T47D (cell line): Measurements from ENCODE around the gene SPINT1.

Source experiments
- DNase-seq, 2 experiments: peaks; one replicate each; pipeline versions ENCODE4 v3.0.0 to v3.0.0-alpha.2; 2011 to 2012; ENCODE audit warnings: low read depth in 1 of 2, low spot score in 1 of 2
- JUND ChIP-seq: IDR thresholded peaks from 2 replicates; pipeline ENCODE4 v1.6.1; 2012; ENCODE audit warnings: low read depth
- in situ Hi-C: cut with HindIII; loops from 2 replicates; pipeline ENCODE4 v1.10.0; 2016; ENCODE audit warnings: low sequenced_read_pairs, low pct_unique_long_range_greater_than_20kb

The SPINT1 gene

DNA sequence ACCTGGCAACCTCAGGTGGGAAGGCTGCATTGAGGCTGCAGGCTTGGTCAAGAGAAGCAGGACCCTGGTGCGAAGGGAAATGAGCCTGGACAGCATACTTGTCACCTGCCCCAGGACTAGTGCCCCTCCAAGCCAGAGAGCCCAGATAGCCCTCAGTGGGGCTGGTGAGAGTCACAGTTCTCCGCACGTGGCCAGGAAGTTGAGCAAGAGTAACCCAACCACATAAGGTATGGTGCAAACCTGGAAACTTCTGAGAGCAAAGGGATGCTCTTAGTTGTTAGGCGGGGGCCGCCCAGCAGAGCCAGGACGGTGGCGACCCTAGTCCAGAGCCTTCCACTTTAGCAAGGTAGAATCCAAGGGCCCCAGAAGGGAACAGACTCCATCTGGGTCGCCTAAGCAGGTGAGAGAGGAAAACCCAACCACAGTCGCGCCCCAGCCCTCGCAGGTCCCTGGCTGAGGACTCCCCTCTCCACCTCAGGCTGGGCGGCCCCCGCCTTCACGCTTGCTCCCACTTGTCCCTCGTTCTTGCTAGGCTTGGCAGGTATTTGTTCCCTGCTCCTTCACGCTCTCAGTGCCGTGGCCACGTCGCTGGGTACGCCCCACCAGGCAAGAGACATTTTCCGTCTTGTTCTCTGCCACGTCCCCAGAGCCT, 49.3 kb downstream of the SPINT1 start:
- in situ Hi-C loops: no loop called here
- TF ChIP-seq JUND: no peak
- DNase-seq: no peak

DNA sequence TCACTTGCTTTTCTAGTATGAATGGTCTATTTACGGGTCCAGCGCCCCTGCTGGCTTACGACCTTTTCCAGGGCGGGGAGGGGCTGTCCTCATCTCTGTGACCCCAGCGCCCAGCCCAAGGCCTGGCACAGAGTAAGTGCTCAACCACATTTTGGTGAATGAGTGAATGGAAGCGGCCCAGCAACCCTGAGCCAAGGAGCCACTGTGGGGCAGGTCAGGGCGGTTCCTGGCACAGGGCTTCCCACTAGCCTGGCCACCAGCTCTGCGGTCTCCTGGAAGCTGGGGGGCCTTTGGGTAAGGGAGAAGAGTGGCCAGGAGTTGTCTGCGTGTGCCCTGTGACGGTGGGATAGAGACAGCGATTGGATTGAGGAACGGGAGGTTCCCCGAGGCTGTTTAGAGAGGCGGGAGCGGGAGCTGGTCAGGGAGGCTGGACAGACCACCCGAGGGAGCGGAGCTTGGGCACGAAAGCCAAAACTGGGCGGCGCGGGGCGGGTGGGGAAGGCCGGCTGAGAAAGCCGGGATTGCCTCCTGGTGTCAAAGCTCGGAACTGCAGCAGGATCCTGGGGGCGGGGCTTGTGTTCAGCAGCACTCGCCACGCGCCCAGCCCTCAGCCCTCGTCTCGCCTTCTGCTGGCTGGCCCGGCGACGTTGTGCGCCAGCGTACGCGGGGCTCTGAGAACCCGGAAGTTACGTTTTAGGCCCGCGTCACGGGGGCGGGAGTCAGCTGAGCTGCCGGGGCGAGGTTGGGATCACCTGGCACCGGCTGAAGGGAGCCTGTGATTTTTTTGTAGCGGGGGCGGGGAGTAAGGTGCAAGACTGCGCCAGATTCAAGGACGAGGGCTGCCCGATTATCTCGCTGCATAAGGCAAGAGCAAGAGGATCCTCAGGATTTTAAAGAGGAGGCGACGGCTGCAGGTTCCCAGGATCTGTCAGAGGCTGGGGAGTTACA, 50.2 kb downstream of the SPINT1 start, which contains the start of gene VPS18:
Gene VPS18 (plus strand): TSS at position 718 of the 948 bp plus-strand sequence. CDS start 319 bp downstream, outside the sequence.
- DNase-seq: peak; percentile 83 to 98
- in situ Hi-C loops: no loop called here
- no peak for TF ChIP-seq JUND

DNA sequence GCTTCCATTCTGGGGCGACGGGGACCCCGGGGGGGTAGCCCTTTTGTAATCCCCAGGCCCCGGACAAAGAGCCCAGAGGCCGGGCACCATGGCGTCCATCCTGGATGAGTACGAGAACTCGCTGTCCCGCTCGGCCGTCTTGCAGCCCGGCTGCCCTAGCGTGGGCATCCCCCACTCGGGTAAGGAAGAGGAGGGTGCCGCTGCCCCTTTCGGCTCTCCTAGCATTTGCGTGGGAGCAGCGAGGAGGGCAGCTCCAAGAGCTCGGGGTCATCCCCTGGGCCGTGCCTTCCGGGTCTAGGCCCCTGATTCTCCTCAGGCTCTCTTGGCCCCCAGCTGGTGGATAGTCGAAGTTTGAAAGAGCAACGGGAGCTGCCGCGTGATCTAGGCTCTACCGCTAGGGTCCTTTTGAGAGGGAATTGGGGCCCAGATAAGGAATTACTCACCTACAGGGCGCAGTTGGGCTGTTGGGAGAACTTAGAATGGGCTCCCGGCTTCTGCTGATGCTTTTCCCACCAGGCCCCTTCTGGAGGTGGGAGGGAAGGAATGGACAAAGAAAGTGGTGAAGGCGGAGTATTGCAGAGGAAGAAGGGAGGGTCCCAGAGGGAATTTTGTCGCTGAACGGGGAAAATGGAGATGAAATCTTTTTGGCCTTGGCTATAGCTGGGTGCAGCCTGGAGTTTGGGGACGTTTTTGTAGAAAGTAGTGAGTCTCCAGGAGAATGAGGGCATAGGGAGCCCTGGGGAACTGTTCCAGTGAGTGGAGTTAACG, 51.0 kb downstream of the SPINT1 start:
- in situ Hi-C loops: no loop called here
- DNase-seq: peak in 1 of 2 experiments; percentile 71
- no peak for TF ChIP-seq JUND

DNA sequence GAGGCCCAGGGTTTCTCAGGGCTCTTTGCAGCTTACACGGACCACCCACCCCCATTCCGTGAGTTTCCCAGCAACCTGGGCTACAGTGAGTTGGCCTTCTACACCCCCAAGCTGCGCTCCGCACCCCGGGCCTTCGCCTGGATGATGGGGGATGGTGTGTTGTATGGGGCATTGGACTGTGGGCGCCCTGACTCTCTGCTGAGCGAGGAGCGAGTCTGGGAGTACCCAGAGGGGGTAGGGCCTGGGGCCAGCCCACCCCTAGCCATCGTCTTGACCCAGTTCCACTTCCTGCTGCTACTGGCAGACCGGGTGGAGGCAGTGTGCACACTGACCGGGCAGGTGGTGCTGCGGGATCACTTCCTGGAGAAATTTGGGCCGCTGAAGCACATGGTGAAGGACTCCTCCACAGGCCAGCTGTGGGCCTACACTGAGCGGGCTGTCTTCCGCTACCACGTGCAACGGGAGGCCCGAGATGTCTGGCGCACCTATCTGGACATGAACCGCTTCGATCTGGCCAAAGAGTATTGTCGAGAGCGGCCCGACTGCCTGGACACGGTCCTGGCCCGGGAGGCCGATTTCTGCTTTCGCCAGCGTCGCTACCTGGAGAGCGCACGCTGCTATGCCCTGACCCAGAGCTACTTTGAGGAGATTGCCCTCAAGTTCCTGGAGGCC, 55.8 kb downstream of the SPINT1 start:
- no peak for TF ChIP-seq JUND
- in situ Hi-C loops: no loop called here
- no peak for DNase-seq

DNA sequence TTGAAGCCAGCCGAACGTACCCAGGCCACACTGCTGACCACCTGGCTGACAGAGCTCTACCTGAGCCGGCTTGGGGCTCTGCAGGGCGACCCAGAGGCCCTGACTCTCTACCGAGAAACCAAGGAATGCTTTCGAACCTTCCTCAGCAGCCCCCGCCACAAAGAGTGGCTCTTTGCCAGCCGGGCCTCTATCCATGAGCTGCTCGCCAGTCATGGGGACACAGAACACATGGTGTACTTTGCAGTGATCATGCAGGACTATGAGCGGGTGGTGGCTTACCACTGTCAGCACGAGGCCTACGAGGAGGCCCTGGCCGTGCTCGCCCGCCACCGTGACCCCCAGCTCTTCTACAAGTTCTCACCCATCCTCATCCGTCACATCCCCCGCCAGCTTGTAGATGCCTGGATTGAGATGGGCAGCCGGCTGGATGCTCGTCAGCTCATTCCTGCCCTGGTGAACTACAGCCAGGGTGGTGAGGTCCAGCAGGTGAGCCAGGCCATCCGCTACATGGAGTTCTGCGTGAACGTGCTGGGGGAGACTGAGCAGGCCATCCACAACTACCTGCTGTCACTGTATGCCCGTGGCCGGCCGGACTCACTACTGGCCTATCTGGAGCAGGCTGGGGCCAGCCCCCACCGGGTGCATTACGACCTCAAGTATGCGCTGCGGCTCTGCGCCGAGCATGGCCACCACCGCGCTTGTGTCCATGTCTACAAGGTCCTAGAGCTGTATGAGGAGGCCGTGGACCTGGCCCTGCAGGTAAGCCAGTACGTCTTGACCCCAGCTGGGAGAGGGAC, 56.6 kb downstream of the SPINT1 start:
- in situ Hi-C loops: no loop called here
- DNase-seq: no peak
- TF ChIP-seq JUND: no peak

DNA sequence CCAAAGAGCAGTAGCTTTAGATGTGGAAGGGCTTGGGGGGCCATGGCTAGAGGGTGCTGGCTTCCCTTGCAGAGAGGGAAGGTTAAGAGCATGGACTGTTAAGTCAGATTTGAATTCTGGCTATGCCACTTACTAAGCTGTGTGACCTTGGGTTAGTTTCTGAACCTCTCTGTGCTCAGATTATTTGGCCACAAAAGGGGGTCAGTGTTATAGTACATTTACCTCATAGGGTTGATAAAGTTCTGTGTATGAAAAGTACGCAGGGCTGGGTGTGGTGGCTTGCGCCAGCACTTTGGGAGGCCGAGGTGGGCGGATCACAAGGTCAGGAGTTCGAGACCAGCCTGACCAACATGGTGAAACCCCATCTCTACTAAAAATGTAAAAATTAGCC, 57.2 kb downstream of the SPINT1 start:
- in situ Hi-C loops: no loop called here
- no peak for TF ChIP-seq JUND
- DNase-seq: no peak

DNA sequence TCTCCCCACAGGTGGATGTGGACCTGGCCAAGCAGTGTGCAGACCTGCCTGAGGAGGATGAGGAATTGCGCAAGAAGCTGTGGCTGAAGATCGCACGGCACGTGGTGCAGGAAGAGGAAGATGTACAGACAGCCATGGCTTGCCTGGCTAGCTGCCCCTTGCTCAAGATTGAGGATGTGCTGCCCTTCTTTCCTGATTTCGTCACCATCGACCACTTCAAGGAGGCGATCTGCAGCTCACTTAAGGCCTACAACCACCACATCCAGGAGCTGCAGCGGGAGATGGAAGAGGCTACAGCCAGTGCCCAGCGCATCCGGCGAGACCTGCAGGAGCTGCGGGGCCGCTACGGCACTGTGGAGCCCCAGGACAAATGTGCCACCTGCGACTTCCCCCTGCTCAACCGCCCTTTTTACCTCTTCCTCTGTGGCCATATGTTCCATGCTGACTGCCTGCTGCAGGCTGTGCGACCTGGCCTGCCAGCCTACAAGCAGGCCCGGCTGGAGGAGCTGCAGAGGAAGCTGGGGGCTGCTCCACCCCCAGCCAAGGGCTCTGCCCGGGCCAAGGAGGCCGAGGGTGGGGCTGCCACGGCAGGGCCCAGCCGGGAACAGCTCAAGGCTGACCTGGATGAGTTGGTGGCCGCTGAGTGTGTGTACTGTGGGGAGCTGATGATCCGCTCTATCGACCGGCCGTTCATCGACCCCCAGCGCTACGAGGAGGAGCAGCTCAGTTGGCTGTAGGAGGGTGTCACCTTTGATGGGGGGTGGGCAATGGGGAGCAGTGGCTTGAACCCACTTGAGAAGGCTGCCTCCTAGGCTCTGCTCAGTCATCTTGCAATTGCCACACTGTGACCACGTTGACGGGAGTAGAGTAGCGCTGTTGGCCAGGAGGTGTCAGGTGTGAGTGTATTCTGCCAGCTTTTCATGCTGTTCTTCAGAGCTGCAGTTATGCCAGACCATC, 59.0 kb downstream of the SPINT1 start:
- in situ Hi-C loops: no loop called here

DNA sequence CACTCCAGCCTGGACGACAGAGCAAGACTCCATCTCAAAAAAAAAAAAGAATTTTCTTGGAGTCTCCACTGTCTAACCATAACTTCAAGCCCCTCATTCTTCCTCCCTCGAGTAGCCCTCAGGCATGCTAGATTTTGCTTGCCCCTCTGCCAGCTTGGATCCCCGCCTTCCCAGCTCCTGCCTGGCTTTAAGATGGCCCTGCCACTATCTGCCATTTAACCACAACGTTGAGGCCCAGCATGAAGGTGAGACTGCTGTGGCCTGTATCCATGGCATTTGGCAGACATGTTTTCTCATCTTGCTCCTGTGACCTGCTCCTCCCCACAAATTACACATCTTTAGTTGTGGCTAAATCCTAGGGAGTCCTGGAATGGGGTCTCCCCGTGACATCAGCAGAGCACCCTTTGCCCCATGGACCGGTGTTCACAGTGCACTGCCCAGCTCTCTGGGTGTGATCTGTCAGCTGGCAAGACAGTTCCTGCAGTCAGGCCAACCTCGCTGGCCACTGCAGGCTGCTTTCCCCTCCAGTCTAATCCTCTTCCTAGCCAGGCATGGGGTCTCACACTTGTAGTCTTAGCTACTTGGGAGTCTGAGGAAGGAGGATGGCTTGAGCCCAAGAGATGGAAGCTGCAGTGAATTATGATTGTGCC, 60.8 kb downstream of the SPINT1 start:
- DNase-seq: no peak
- no peak for TF ChIP-seq JUND
- in situ Hi-C loops: no loop called here

More for the DNA sequence above, 59.0 kb downstream of the SPINT1 start:
- peak in 1 of 2 experiments; percentile 33 for DNase-seq
- no peak for TF ChIP-seq JUND

DNA sequence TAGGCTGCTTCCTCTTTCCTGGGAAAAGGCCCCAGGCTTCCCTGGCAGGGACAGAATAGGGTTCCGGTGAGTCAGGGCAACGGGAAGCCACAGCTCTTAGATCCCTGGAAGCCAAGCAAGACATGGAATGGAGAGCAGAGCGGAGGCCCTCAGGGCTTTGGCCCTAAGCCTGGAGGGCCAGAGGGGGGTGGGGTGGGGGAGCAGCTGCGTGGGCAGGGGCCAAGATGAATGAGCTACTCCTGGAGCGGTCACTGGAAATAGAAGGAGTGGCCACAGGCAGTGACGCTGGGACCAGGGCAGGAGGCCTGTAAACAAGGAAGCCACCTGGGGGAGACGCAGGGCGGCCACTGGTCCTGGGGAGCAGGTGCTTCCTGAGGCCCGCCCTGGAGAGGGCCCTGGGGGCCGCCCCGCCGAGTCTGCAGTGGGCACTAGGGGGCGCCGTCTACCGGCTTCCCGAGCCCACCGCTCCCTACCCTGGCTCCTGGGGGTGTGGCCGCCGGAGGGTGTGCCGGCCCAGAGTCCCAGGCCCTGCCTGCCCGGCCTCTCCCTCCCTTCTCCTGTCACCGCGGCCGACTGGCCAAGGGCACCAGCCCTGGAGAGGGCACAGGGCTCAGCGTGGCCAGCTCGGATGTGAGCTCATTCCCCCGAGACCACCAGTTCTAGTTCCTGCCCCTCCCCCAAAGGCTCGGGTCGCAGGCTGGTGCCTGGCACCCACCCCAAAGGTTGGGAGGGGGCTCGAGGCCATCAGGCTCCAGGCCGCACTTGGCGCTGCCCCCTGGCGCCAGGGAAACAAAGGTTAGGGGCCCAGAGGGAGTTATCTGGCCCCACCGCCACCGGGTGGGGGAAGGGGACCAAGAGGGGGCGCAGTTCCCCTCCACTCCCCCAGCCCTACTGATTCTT, 62.5 kb downstream of the SPINT1 start:
- in situ Hi-C loops: no loop called here

More for the DNA sequence above, 62.5 kb downstream of the SPINT1 start:
- TF ChIP-seq JUND: no peak
- DNase-seq: peak in 1 of 2 experiments; percentile 88
